K562 (cell line): ENCODE data around the gene COL26A1. TPM values are rescaled to one million over a fixed set of nuclear protein-coding genes. Genes with fewer than 3 reads are reported as not detected.

ENCODE experiments used
- ATAC-seq: fragments of 200-7000 bp; cut with Tn5 transposase; 3 replicates; pipeline ENCODE4 v1.9.1; 2020; ENCODE audit warnings: moderate library complexity
- BruUV-seq: library from RNA; stranded (reverse); fragments of 400-500 nt; replicated peaks from 2 replicates; lab custom pipeline; 2021; lab: Mats Ljungman, UMichigan
- CTCF ChIA-PET: fragments of 300-600 bp; formaldehyde crosslinking; extraction: SDS; loops from one replicate; lab custom pipeline; 2021; ENCODE audit warnings: low intra/inter-chr PET ratio; lab: Yijun Ruan, JAX
- POLR2A ChIA-PET: fragments of 300-600, 350-650 bp; sonication (Branson Sonifier 250); formaldehyde crosslinking; extraction: SDS; loops from one replicate; lab custom pipeline; 2021; ENCODE audit warnings: antibody characterized with exemption, inconsistent platforms; lab: Yijun Ruan, JAX
- DNase-seq, 4 experiments: peaks; one replicate each; pipeline versions ENCODE4 v3.0.0 to v3.0.0-alpha.2; 2011 to 2018; ENCODE audit warnings: low spot score in 3 of 4, mixed read lengths in 3 of 4; ENCODE audit errors: extremely low read depth in 1 of 4
- FAIRE-seq: peaks from 2 replicates; lab custom pipeline; 2011; peaks lifted over from hg19 to GRCh38; lab: Jason Lieb, UNC
- H2AFZ ChIP-seq: 2 replicates; pipeline ENCODE4 v1.6.0; 2011; ENCODE audit warnings: low read depth, low read length, control low read depth, inconsistent platforms
- H3K27ac ChIP-seq: fragments of 200-600 bp; 3 replicates; pipeline ENCODE4 v1.8.0; 2011; ENCODE audit warnings: low read depth, mild to moderate bottlenecking, control low read depth, inconsistent platforms, low read length, moderate library complexity, mixed read lengths; ENCODE audit errors: extremely low read depth
- H3K27me3 ChIP-seq, 2 experiments: fragments of 300-600 bp in 1 of 2; 2 replicates in 1 of 2; 3 replicates in 1 of 2; pipeline versions ENCODE4 v1.6.0 to v1.8.0; 2011; ENCODE audit warnings: inconsistent platforms in 2 of 2, low read length in 2 of 2, mild to moderate bottlenecking in 1 of 2, mixed read lengths in 1 of 2, moderate library complexity in 1 of 2; ENCODE audit not compliant: control insufficient read depth in 2 of 2, insufficient read depth in 2 of 2
- H3K36me3 ChIP-seq: fragments of 300-600 bp; 3 replicates; pipeline ENCODE4 v1.8.0; 2011; ENCODE audit warnings: mild to moderate bottlenecking, low read length, inconsistent platforms; ENCODE audit not compliant: control insufficient read depth, insufficient read depth
- H3K4me1 ChIP-seq, 2 experiments: fragments of 200-600 bp in 1 of 2; replicated peaks in 1 of 2; 2 replicates in 1 of 2; 3 replicates in 1 of 2; pipeline versions ENCODE4 v1.5.1 to v1.8.0; 2011; ENCODE audit warnings: inconsistent platforms in 2 of 2, low read length in 2 of 2, mild to moderate bottlenecking in 1 of 2, mixed read lengths in 1 of 2, moderate library complexity in 1 of 2; ENCODE audit not compliant: control insufficient read depth in 2 of 2, insufficient read depth in 2 of 2
- H3K4me2 ChIP-seq: 2 replicates; pipeline ENCODE4 v1.6.1; 2011; ENCODE audit warnings: low read length, control low read depth, inconsistent platforms, mixed read lengths; ENCODE audit not compliant: insufficient read depth
- H3K4me3 ChIP-seq: fragments of 200-600 bp; sonication (generic), shearing (Covaris generic); 2 replicates; pipeline ENCODE4 v1.5.1; 2016; ENCODE audit warnings: control low read depth, inconsistent platforms
- H3K79me2 ChIP-seq: fragments of 200-600 bp; 3 replicates; pipeline ENCODE4 v1.8.0; 2011; ENCODE audit warnings: low read length, inconsistent platforms; ENCODE audit not compliant: control insufficient read depth, insufficient read depth
- H3K9ac ChIP-seq, 2 experiments: 2 replicates each; pipeline versions ENCODE4 v1.6.0 to v1.6.1; 2011; ENCODE audit warnings: low read depth in 2 of 2, low read length in 2 of 2, control low read depth in 1 of 2, inconsistent platforms in 1 of 2, mild to moderate bottlenecking in 1 of 2, mixed read lengths in 1 of 2; ENCODE audit not compliant: insufficient read depth in 1 of 2
- H3K9me1 ChIP-seq: one replicate; pipeline ENCODE4 v1.6.0; 2011; ENCODE audit warnings: inconsistent platforms, mild to moderate bottlenecking, low read length, moderate library complexity; ENCODE audit not compliant: control insufficient read depth, insufficient read depth
- H3K9me3 ChIP-seq: replicated peaks from 2 replicates; pipeline ENCODE4 v1.5.1; 2011; ENCODE audit warnings: low read depth, low read length, inconsistent platforms; ENCODE audit not compliant: control insufficient read depth, insufficient read depth
- H4K20me1 ChIP-seq: replicated peaks from 2 replicates; pipeline ENCODE4 v1.6.1; 2011; ENCODE audit warnings: low read length, inconsistent platforms, mixed read lengths; ENCODE audit not compliant: control insufficient read depth, insufficient read depth
- ELF2 ChIP-seq: fragments of 250-450 bp; sonication (Bioruptor Pico); IDR thresholded peaks from 2 replicates; pipeline ENCODE4 v1.5.0; 2021; ENCODE audit warnings: mild to moderate bottlenecking
- NCOA1 ChIP-seq: fragments of 450-650 bp; IDR thresholded peaks from 2 replicates; pipeline ENCODE4 v1.6.1; 2016; ENCODE audit warnings: low read depth
- POLR2AphosphoS2 ChIP-seq: IDR thresholded peaks from 2 replicates; pipeline ENCODE4 v1.6.1; 2012; ENCODE audit warnings: low read length, improper control_type of control experiment
- THAP7 ChIP-seq: fragments of 250-450 bp; sonication (Bioruptor Pico); IDR thresholded peaks from 2 replicates; pipeline ENCODE4 v1.5.0; 2021
- VEZF1 ChIP-seq: fragments of 200-800 bp; sonication (Bioruptor generic); IDR thresholded peaks from 2 replicates; pipeline ENCODE4 v1.6.1; 2017; ENCODE audit warnings: missing genetic modification characterization, missing compliant biosample characterization
- ZNF133 ChIP-seq: fragments of 250-450 bp; sonication (Bioruptor Pico); IDR thresholded peaks from 2 replicates; pipeline ENCODE4 v1.4.0; 2020; ENCODE audit warnings: mild to moderate bottlenecking
- ZNF232 ChIP-seq: sonication (generic); formaldehyde crosslinking; IDR thresholded peaks from 2 replicates; pipeline ENCODE4 v1.8.0; 2022; ENCODE audit warnings: mild to moderate bottlenecking, missing genetic modification reagents
- ZNF583 ChIP-seq: fragments of 250-450 bp; sonication (Bioruptor Pico); IDR thresholded peaks from 2 replicates; pipeline ENCODE4 v1.4.0; 2020
- WGBS: fragments of 100-300 bp; shearing (Covaris generic); methylation state at CpG from one replicate; pipeline ENCODE4 v1.1.6; 2016; ENCODE audit warnings: low coverage, mixed read lengths; ENCODE audit not compliant: insufficient coverage; ENCODE audit errors: missing lambda C conversion rate; 5-methylcytosine and 5-hydroxymethylcytosine counted together
- in situ Hi-C: fragments of 300-500 bp; cut with MboI; formaldehyde crosslinking; loops from 4 replicates; pipeline ENCODE4 v1.15.0; 2018; ENCODE audit warnings: inconsistent platforms, mixed read lengths
- intact Hi-C: fragments of 100-400 bp; cut with micrococcal nuclease; formaldehyde crosslinking; loops from 2 replicates; pipeline ENCODE4 v1.14.2; 2022
- polyA plus RNA-seq, 8 experiments: library from polyadenylated mRNA; depleted of rRNA in 4 of 8; stranded (reverse) in 5 of 8; unstranded in 3 of 8; fragments of >200 nt; fragmentation: Nextera tagmentation in 2 of 8; fragmentation: Illumina TruSeq in 1 of 8; extraction: Ambion mirVana in 2 of 8; extraction: Trizol in 1 of 8; gene quantifications; 2 replicates each; pipeline versions ENCODE4 v1.2.1 to v1.2.3, GENCODE V29; 2011 to 2014; ENCODE audit warnings: inconsistent platforms in 1 of 8, missing spikeins in 1 of 8
- total RNA-seq, 7 experiments: library from RNA; depleted of rRNA in 6 of 7; stranded (reverse); fragments of >200 nt in 6 of 7; fragmentation: Illumina TruSeq in 2 of 7; extraction: Trizol in 2 of 7; gene quantifications; 2 replicates each; pipeline versions ENCODE4 v1.2.1 to v1.2.3, GENCODE V29; 2011 to 2021; ENCODE audit warnings: low replicate concordance in 1 of 7

The COL26A1 gene
- total and polyA plus RNA-seq, 9 of the 15 experiments (the other 6 are each of a cell fraction or from before 2014, with no cell fraction given) = 0.04 to 0.39 (median 0.07) TPM; not detected in 5

GRCh38 chr7:101340379-101340778 is 22.3 kb upstream of the COL26A1 start:
- no peak overlapping the region for H3K9ac ChIP-seq
- 8% methylated on average over 14 of the region's 14 CpGs for WGBS
- FAIRE-seq = no peak
- no TSS peak for BruUV-seq
- no peaks in the 10 kb centered on the region for H3K36me3 ChIP-seq
- H4K20me1 ChIP-seq = 0 out of 2 replicates have a peak, but pooled peaks cover 3% of the 10 kb centered on the region
- H3K4me2 ChIP-seq = no peak overlapping the region
- H3K27ac ChIP-seq = no peak overlapping the region
- H2AFZ ChIP-seq = no peak overlapping the region
- ChIA-PET POLR2A (interaction anchor here (1.4 kb wide), 1 partner anchor 9 kb away, joined by 6 read pairs; no protein-coding TSS in a partner anchor), CTCF (no interaction called here)
- no peaks in the 10 kb centered on the region for H3K79me2 ChIP-seq
- no peak for TF ChIP-seq ZNF133
- no peak for TF ChIP-seq VEZF1 (CRISPR knock-in tag)
- TF ChIP-seq, all 486 proteins: peak for 0
- intact Hi-C loops (no loop called here), in situ Hi-C loops (no loop called here)
- Histone ChIP-seq H3K27me3 (peaks cover 24 to 48% of the 10 kb centered on the region in 2 experiments), H3K9me3 (no peaks in the 10 kb centered on the region; the same call in 1 of the 2 replicates), H3K4me1 (no peaks in the 10 kb centered on the region), H3K4me3 (no peak overlapping the region), H3K9me1 (no peaks in the 10 kb centered on the region)
- DNase-seq (no peak), ATAC-seq (no peak)

- BruUV-seq = no TSS peak
- Histone ChIP-seq H3K79me2 (no peaks in the 10 kb centered on the region), H3K36me3 (no peaks in the 10 kb centered on the region), H3K27ac (no peak overlapping the region), H3K9me1 (no peaks in the 10 kb centered on the region), H3K4me1 (peaks cover 0 to 5% of the 10 kb centered on the region in 2 experiments; a peak in 2 of 5 replicates), H3K9ac (no peak overlapping the region), H3K27me3 (peaks cover 18 to 65% of the 10 kb centered on the region in 2 experiments), H3K4me2 (no peak overlapping the region), H3K4me3 (no peak overlapping the region), H4K20me1 (0 out of 2 replicates have a peak, but pooled peaks cover 3% of the 10 kb centered on the region), H2AFZ (no peak overlapping the region), H3K9me3 (no peaks in the 10 kb centered on the region; the same call in 1 of the 2 replicates)
- POLR2A ChIA-PET = interaction anchor here (0.6 kb wide), 1 partner anchor 10 kb away, joined by 3 read pairs; no protein-coding TSS in a partner anchor
- CTCF ChIA-PET = interaction anchor here (0.6 kb wide), 1 partner anchor 107 kb away, joined by 3 read pairs; no protein-coding TSS in a partner anchor
- ATAC-seq (no peak), FAIRE-seq (no peak), DNase-seq (no peak)
- intact Hi-C loops (no loop called here), in situ Hi-C loops (no loop called here)
- WGBS = 17% methylated on average over 7 of the region's 7 CpGs
- no peak for TF ChIP-seq ZNF583 (CRISPR knock-in tag)
- no peak for TF ChIP-seq POLR2AphosphoS2
- TF ChIP-seq THAP7 (CRISPR knock-in tag) = no peak
- TF ChIP-seq NCOA1 = no peak
- TF ChIP-seq ZNF232 (CRISPR knock-in tag) = no peak
- no peak for TF ChIP-seq ELF2
Observed at GRCh38 chr7:101342892-101343291, 19.8 kb upstream of the COL26A1 start.
